ENCODE measurements around the gene PTAFR.

DNA sequence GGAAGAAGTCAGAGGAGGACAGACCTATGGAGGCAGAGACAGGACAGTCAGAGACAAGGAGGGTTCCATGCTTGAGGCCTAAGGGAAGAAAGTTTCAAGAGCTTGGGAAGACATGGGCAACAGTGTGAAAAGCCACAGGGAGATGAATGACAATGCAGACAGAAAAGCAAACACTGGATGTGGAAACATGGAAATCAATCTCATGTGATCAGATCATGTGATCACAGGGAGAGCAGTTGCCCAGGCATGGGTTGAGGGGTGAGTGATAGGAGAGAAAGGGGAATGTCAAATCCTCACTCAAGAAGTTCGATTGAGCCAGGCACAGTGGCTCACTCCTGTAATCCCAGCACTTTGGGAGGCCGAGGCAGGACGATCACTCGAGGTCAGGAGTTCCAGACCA is 17.2 kb downstream of the PTAFR start:
- TF ChIP-seq CTCF (tag by site-specific recombination; IDR thresholded peaks at IDR 0.05) (no peak), ZNF514 (tag by site-specific recombination; IDR thresholded peaks at IDR 0.05) (no peak), REST (tag by site-specific recombination; IDR thresholded peaks at IDR 0.05) (no peak)

Measured in HEK293 (cell line).